HFF-Myc (cell line): ENCODE data around the gene IDI2.
A peak's percentile ranks its signal among the peaks of the same experiment; 100 is the strongest.

Experiments
- DNase-seq: peaks from one replicate; pipeline ENCODE4 v3.0.0-alpha.2; 2011; ENCODE audit warnings: low read depth; ENCODE audit errors: extremely low read depth
- H3K4me3 ChIP-seq: replicated peaks from 2 replicates; pipeline ENCODE4 v1.5.1; 2011; ENCODE audit warnings: low read depth, mild to moderate bottlenecking, control low read depth, low read length
- CTCF ChIP-seq: IDR thresholded peaks from 2 replicates; pipeline ENCODE4 v1.5.1; 2012; ENCODE audit warnings: mild to moderate bottlenecking, low read depth, low read length, control low read depth; ENCODE audit errors: missing control alignments

The IDI2 gene

GRCh38 chr10:1054684-1055083 is 29.0 kb upstream of the IDI2 start:
- no peak for TF ChIP-seq CTCF
- no peak for DNase-seq
- H3K4me3 ChIP-seq = peak overlapping the region; percentile 95

- TF ChIP-seq CTCF = no peak
- peak overlapping the region; percentile 90 for H3K4me3 ChIP-seq
- no peak for DNase-seq
Observed at GRCh38 chr10:1050554-1050953, 24.9 kb upstream of the IDI2 start.

- no peak for DNase-seq
- H3K4me3 ChIP-seq = peak overlapping the region; percentile 90
- no peak for TF ChIP-seq CTCF
Observed at GRCh38 chr10:1050145-1050544, 24.5 kb upstream of the IDI2 start.

GRCh38 chr10:1049425-1049958 is 23.8 kb upstream of the IDI2 start:
- H3K4me3 ChIP-seq = peak overlapping the region; percentile 90
- TF ChIP-seq CTCF = no peak
- no peak for DNase-seq

- DNase-seq = peak; percentile 94
- peak within 1 kb of the TSS; percentile 90 for H3K4me3 ChIP-seq
- TF ChIP-seq CTCF = no peak
Observed at GRCh38 chr10:1048732-1049424, 23.2 kb upstream of the IDI2 start, which contains the start of gene IDI1. Gene IDI1 (minus strand): TSS chr10:1049119. CDS start chr10:1049003, 116 bp downstream.

- no peak for DNase-seq
- peak overlapping the region; percentile 90 for H3K4me3 ChIP-seq
- TF ChIP-seq CTCF = no peak
Observed at GRCh38 chr10:1048349-1048731, 22.7 kb upstream of the IDI2 start.
